GM21717 (cell line): Measurements from ENCODE around the gene PLXNA2.

Experiments
- ATAC-seq: cut with Tn5 transposase; IDR thresholded peaks from one replicate; pipeline ENCODE4 v1.9.1; 2021; ENCODE audit warnings: mild to moderate bottlenecking, moderate library complexity; ENCODE audit not compliant: unreplicated experiment

PLXNA2 gene

DNA sequence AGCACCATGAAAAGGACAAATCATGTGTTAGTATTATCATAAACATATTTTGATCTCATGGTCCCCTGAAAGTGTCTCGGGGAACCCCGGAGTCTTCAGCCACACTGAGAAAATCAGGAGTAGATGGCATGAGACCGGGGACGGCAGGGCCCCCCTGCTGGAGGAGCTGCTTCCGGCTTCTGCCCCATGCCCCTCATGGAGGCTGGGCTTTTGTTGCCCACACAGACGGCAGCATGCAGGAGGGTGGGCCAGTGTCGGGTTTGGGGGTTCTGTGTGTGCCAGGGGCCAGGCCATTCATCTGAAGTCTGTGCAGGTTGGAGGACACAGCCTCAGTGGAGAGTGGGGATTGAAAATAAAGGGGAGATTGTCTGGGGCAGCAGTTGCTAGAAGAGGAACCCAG is 258.2 kb downstream of the PLXNA2 start:
- ATAC-seq, result no peak

DNA sequence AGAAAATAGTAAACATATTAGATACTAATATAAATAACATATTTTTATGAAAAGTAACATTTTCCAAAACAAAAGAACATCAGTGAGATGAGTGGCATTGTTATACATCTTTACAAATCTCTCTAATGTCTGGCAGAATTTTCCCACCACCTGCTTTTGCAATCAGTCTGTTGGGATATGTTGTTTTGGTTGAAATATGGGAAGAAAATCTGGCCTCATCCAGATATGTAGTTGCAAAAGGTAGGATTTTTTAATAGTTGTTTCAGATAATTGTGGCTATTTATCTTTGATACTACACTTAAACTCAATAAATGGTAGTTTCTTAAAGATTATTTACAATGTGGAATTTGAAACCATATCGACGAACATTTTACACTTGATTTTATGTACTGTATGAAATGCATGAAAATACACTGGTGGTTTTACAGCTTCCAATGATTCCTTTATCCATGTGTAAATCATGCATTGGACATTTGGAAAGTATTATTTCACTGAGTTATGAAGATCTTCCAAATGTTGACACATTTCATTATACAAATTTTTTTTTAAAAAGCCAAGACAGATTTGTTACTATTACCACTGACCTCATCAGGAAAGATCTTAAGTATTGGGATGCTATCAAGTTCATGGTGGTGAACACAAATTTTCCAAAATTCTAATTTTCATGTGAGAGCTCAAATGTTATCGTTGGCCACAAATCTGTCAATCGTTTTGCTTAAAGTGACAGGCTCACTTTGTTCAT is 259.2 kb downstream of the PLXNA2 start:
- no peak for ATAC-seq

DNA sequence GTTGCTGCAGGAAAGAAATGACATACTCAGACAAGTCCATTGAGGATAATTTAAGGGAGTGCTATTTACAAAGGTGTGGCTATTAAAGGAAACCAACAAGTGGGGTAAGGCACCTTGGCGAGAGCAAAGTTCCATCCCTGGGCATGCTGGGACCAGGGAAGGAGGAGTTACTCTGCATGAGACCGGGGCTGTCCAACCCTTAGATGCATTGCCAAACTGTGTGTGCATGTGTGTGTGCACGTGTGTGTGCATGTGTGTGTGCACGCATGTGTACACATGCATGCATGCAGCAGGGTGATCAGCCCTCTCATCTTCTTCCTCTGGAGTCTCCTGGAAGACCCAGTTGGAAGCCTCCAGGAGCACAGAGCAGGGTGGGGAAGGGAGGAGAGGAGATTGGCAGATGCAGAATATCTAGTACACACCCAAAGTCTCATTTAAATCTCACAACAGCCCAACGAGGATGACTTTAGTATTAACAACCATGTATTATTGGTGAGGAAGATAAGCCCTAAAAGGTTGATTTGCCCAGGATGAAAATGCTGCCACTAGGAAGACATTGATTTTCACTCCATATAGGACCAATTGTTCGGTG is 261.0 kb downstream of the PLXNA2 start:
- ATAC-seq, result no peak

DNA sequence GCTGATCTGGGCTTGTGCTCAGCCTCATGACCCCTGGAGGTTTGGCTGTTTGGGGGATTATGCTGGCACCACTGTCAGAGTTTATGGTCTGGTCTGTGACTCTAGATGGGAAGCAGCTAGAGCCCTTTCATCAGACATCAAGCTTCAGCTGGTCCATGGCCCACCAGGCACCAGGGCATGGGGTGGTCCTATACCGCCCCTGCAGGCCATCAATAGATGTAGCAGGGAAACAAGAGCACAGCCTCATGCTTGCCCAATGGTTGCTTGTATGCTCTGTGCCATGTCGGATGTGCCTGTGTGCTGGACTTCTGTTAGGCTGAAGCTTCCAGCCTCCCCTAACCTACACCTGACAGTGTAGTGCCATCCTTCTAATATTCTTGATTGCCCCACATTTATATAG is 262.2 kb downstream of the PLXNA2 start:
- ATAC-seq, result no peak

DNA sequence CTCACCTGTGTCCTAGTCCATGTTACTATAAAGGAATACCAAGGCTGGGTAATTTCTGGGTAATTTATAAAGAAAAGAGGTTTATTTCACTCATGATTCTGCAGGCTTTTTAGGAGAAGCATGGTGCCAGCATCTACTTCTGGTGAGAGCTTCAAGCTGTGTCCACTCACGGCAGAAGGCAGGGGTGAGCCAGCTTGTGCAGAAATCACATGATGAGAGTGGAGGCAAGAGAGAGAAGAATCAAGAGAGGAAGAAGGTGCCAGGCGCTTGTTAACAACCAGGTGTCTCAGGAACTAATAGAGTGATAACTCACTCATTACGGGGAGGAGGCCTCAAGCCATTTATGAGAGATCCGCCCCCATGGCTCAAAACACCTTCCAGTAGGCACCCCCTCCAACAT is 265.7 kb downstream of the PLXNA2 start:
- no peak for ATAC-seq

DNA sequence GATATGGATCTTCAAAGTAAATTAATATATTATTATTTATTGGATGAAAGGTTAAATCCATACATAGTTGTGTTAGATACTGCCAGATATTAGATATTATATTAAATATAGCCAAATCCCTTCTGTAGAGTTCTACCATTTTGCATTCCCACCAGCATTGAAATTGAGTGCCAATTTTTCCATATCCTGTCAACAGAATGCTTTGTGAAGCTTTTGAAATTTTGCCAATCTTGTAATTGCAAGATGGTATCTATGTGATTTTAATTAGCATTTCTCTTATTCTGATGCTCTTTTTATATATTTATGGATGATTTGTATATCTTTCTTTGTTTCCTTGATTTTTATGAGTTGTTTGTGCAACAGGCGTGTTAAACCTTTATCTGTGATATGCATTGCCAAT is 266.3 kb downstream of the PLXNA2 start:
- ATAC-seq, result no peak

DNA sequence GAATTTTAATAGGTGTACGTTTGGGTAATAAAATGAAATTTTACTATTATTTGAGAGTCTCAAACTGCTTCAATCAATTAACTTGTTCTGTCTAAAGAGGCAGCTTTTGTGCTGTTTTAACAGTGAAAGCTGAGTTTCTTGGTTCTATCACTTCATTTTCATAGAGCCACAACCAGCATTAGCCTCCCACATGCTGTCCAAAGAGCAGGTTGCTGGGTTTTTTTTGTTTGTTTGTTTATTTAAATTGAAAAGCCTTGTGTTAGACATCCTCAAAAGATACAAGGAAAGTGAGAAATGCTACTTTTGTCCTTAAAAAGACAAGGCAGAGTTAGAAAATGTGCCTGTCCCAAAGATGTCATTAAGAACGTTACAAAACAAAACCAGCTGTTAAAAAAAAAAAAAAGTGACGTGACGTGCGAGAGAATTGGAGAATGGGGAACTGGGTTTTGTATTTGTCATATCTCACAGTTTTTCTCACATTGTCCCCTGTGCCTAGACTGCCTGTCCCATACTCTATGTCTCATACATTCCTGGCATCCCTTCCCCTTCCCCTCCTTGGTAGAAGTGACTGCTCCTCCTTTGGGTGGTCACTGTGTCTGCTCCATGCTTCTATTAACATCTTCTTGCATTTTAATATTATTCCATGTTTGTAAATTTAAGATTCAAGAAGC is 270.2 kb downstream of the PLXNA2 start:
- ATAC-seq, result no peak

DNA sequence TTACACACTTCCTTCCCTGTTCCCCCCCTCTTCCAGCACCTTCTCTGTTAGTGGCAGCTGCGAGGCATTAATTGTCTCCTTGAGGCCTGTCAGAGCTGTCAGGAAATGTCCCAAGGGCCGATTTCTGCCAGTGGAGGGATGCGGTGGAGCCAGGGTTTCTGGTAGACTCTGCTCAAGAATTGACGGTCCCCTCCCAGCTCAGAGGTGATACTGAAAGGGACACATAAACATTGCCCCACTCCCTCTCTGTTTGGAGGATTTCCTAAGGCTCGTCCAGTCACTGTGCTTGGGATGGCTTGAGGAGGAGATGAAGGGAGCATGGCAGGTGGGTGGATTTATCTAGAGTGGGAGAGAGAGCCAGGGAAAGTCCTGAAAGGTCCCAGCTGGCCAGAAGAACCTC is 271.8 kb downstream of the PLXNA2 start:
- no peak for ATAC-seq
